AG10803 (cell line): ENCODE measurements around the gene KCNK7.
A peak's percentile ranks its signal among the peaks of the same experiment; 100 is the strongest.

Experiments
- DNase-seq: peaks from one replicate; pipeline ENCODE4 v3.0.0; 2010; ENCODE audit warnings: low read depth
- H3K4me3 ChIP-seq: 2 replicates; pipeline ENCODE4 v1.5.1; 2011; ENCODE audit warnings: mild to moderate bottlenecking, low read length, control low read depth
- CTCF ChIP-seq: conservative IDR thresholded peaks from 2 replicates; pipeline ENCODE4 v1.5.1; 2011; ENCODE audit warnings: mild to moderate bottlenecking, low read length, control low read depth, inconsistent platforms

KCNK7 gene

GRCh38 chr11:65613091-65613928 is 17.7 kb upstream of the KCNK7 start:
- DNase-seq, result no peak
- H3K4me3 ChIP-seq, result peak overlapping the region; percentile 95
- no peak for TF ChIP-seq CTCF

- H3K4me3 ChIP-seq, result peak overlapping the region; percentile 95
- DNase-seq, result no peak
- TF ChIP-seq CTCF, result no peak
These were observed 17.1 kb upstream of the KCNK7 start for GRCh38 chr11:65612691-65613090.

- no peak for TF ChIP-seq CTCF
- no peak for DNase-seq
- peak overlapping the region; percentile 95 for H3K4me3 ChIP-seq
These were observed 16.4 kb upstream of the KCNK7 start for GRCh38 chr11:65611758-65612603.

- no peak for DNase-seq
- peak overlapping the region; percentile 17; the same call in 1 of the 2 replicates for H3K4me3 ChIP-seq
- TF ChIP-seq CTCF, result no peak
These were observed 15.6 kb upstream of the KCNK7 start for GRCh38 chr11:65611028-65611757.

GRCh38 chr11:65610404-65610803 is 14.8 kb upstream of the KCNK7 start:
- no peak overlapping the region for H3K4me3 ChIP-seq
- DNase-seq, result no peak
- TF ChIP-seq CTCF, result no peak

- DNase-seq, result no peak
- no peak for TF ChIP-seq CTCF
- no peak overlapping the region for H3K4me3 ChIP-seq
These were observed 14.1 kb upstream of the KCNK7 start for GRCh38 chr11:65609665-65610064.
